ENCODE results near the gene AWAT2.
"Not testable (repeated sequence)": the region's sequence is repeated elsewhere in the genome, so short reads cannot be mapped to it uniquely, and the experiment has no call there.

Gene AWAT2

GRCh38 chrX:70001269-70001668, 48.5 kb downstream of the AWAT2 start:
- Histone ChIP-seq H2BK5ac (ENCODE audit: low read depth, low read length, poor library complexity, severe bottlenecking) (no peak overlapping the region), H4K91ac (ENCODE audit: low read length) (no peak overlapping the region), H3K9ac (ENCODE audit: low read length) (no peak overlapping the region), H3K18ac (ENCODE audit: low read depth in 1 of 2, low read length in 2 of 2) (no peak overlapping the region), H2BK15ac (ENCODE audit: low read depth, poor library complexity, severe bottlenecking) (no peak overlapping the region), H2AK5ac (ENCODE audit: low read length, severe bottlenecking) (no peak overlapping the region), H3K14ac (ENCODE audit: low read length in 2 of 2) (no peak overlapping the region), H3K27ac (ENCODE audit: low read length, poor library complexity, severe bottlenecking) (no peak overlapping the region), H3K4ac (ENCODE audit: low read depth in 1 of 2, low read length in 2 of 2) (no peak overlapping the region), H3K9me3 (ENCODE audit: control insufficient read depth, low read length) (no peaks in the 10 kb centered on the region), H4K8ac (ENCODE audit: low read length) (no peak overlapping the region), H2AFZ (ENCODE audit: low read depth, low read length) (no peak overlapping the region), H3K4me1 (ENCODE audit: control insufficient read depth, insufficient read depth, low read depth, low read length) (no peaks in the 10 kb centered on the region), H3K36me3 (ENCODE audit: control insufficient read depth in 1 of 2, insufficient read depth in 2 of 2, low read depth in 1 of 2, low read length in 2 of 2) (no peaks in the 10 kb centered on the region), H2BK120ac (ENCODE audit: low read depth, low read length) (no peak overlapping the region), H3K23ac (ENCODE audit: low read length in 2 of 2) (no peak overlapping the region), H3K4me3 (ENCODE audit: insufficient read depth in 1 of 2, low read depth in 1 of 2, low read length in 2 of 2) (no peak overlapping the region), H3K4me2 (ENCODE audit: low read length, poor library complexity, severe bottlenecking) (no peak overlapping the region), H3K27me3 (ENCODE audit: control insufficient read depth in 1 of 2, insufficient read depth in 1 of 2, low read length in 2 of 2) (peaks cover 0 to 31% of the 10 kb centered on the region in 2 experiments), H3K79me1 (replicated peaks; ENCODE audit: low read length, poor library complexity, severe bottlenecking) (no peaks in the 10 kb centered on the region), H2BK12ac (ENCODE audit: low read length in 2 of 2) (no peak overlapping the region)
- WGBS: 95% methylated on average over 1 of the region's 2 CpGs
- DNase-seq: no peak

- not testable (repeated sequence) for H3K27ac ChIP-seq (ENCODE audit: low read length, poor library complexity, severe bottlenecking); H2AK5ac ChIP-seq (ENCODE audit: low read length, severe bottlenecking); H3K14ac ChIP-seq (ENCODE audit: low read length in 2 of 2); H3K79me1 ChIP-seq (replicated peaks; ENCODE audit: low read length, poor library complexity, severe bottlenecking); H2BK12ac ChIP-seq (ENCODE audit: low read length in 2 of 2); H2BK5ac ChIP-seq (ENCODE audit: low read depth, low read length, poor library complexity, severe bottlenecking); H3K4me3 ChIP-seq (ENCODE audit: insufficient read depth in 1 of 2, low read depth in 1 of 2, low read length in 2 of 2); H3K4me1 ChIP-seq (ENCODE audit: control insufficient read depth, insufficient read depth, low read depth, low read length); H2AFZ ChIP-seq (ENCODE audit: low read depth, low read length); H2BK15ac ChIP-seq (ENCODE audit: low read depth, poor library complexity, severe bottlenecking); H3K18ac ChIP-seq (ENCODE audit: low read depth in 1 of 2, low read length in 2 of 2); H3K36me3 ChIP-seq (ENCODE audit: control insufficient read depth in 1 of 2, insufficient read depth in 2 of 2, low read depth in 1 of 2, low read length in 2 of 2); H3K23ac ChIP-seq (ENCODE audit: low read length in 2 of 2); H3K4ac ChIP-seq (ENCODE audit: low read depth in 1 of 2, low read length in 2 of 2); H3K9ac ChIP-seq (ENCODE audit: low read length); H4K91ac ChIP-seq (ENCODE audit: low read length); DNase-seq; H4K8ac ChIP-seq (ENCODE audit: low read length); H3K4me2 ChIP-seq (ENCODE audit: low read length, poor library complexity, severe bottlenecking); H2BK120ac ChIP-seq (ENCODE audit: low read depth, low read length); H3K9me3 ChIP-seq (ENCODE audit: control insufficient read depth, low read length)
- peaks cover 0 to 41% of the 10 kb centered on the region in 2 experiments for H3K27me3 ChIP-seq (ENCODE audit: control insufficient read depth in 1 of 2, insufficient read depth in 1 of 2, low read length in 2 of 2)
These were observed 51.4 kb downstream of the AWAT2 start for GRCh38 chrX:69998299-69998698.

- no peak overlapping the region for H2AK5ac ChIP-seq (ENCODE audit: low read length, severe bottlenecking)
- H4K91ac ChIP-seq (ENCODE audit: low read length): no peak overlapping the region
- no peak for DNase-seq
- no peak overlapping the region for H2AFZ ChIP-seq (ENCODE audit: low read depth, low read length)
- H3K27ac ChIP-seq (ENCODE audit: low read length, poor library complexity, severe bottlenecking): no peak overlapping the region
- H3K14ac ChIP-seq (ENCODE audit: low read length in 2 of 2): no peak overlapping the region
- H4K8ac ChIP-seq (ENCODE audit: low read length): no peak overlapping the region
- no peak overlapping the region for H3K23ac ChIP-seq (ENCODE audit: low read length in 2 of 2)
- no peak overlapping the region for H2BK12ac ChIP-seq (ENCODE audit: low read length in 2 of 2)
- no peaks in the 10 kb centered on the region for H3K4me1 ChIP-seq (ENCODE audit: control insufficient read depth, insufficient read depth, low read depth, low read length)
- H3K18ac ChIP-seq (ENCODE audit: low read depth in 1 of 2, low read length in 2 of 2): no peak overlapping the region
- H2BK15ac ChIP-seq (ENCODE audit: low read depth, poor library complexity, severe bottlenecking): no peak overlapping the region
- no peak overlapping the region for H2BK120ac ChIP-seq (ENCODE audit: low read depth, low read length)
- H3K9ac ChIP-seq (ENCODE audit: low read length): no peak overlapping the region
- H2BK5ac ChIP-seq (ENCODE audit: low read depth, low read length, poor library complexity, severe bottlenecking): no peak overlapping the region
- H3K4me2 ChIP-seq (ENCODE audit: low read length, poor library complexity, severe bottlenecking): no peak overlapping the region
- no peaks in the 10 kb centered on the region for H3K79me1 ChIP-seq (replicated peaks; ENCODE audit: low read length, poor library complexity, severe bottlenecking)
- H3K27me3 ChIP-seq (ENCODE audit: control insufficient read depth in 1 of 2, insufficient read depth in 1 of 2, low read length in 2 of 2): peaks cover 0 to 40% of the 10 kb centered on the region in 2 experiments
- no peaks in the 10 kb centered on the region for H3K9me3 ChIP-seq (ENCODE audit: control insufficient read depth, low read length)
- H3K36me3 ChIP-seq (ENCODE audit: control insufficient read depth in 1 of 2, insufficient read depth in 2 of 2, low read depth in 1 of 2, low read length in 2 of 2): no peaks in the 10 kb centered on the region
- H3K4ac ChIP-seq (ENCODE audit: low read depth in 1 of 2, low read length in 2 of 2): no peak overlapping the region
- no peak overlapping the region for H3K4me3 ChIP-seq (ENCODE audit: insufficient read depth in 1 of 2, low read depth in 1 of 2, low read length in 2 of 2)
These were observed 53.6 kb downstream of the AWAT2 start for GRCh38 chrX:69996113-69996468.

GRCh38 chrX:69995362-69996112, 54.2 kb downstream of the AWAT2 start:
- H3K27ac ChIP-seq (ENCODE audit: low read length, poor library complexity, severe bottlenecking): no peak overlapping the region
- no peak overlapping the region for H4K91ac ChIP-seq (ENCODE audit: low read length)
- no peak overlapping the region for H2BK12ac ChIP-seq (ENCODE audit: low read length in 2 of 2)
- no peak overlapping the region for H2BK15ac ChIP-seq (ENCODE audit: low read depth, poor library complexity, severe bottlenecking)
- no peak overlapping the region for H3K4me2 ChIP-seq (ENCODE audit: low read length, poor library complexity, severe bottlenecking)
- H3K9me3 ChIP-seq (ENCODE audit: control insufficient read depth, low read length): no peaks in the 10 kb centered on the region
- no peaks in the 10 kb centered on the region for H3K36me3 ChIP-seq (ENCODE audit: control insufficient read depth in 1 of 2, insufficient read depth in 2 of 2, low read depth in 1 of 2, low read length in 2 of 2)
- H2BK5ac ChIP-seq (ENCODE audit: low read depth, low read length, poor library complexity, severe bottlenecking): no peak overlapping the region
- no peak overlapping the region for H3K23ac ChIP-seq (ENCODE audit: low read length in 2 of 2)
- no peaks in the 10 kb centered on the region for H3K4me1 ChIP-seq (ENCODE audit: control insufficient read depth, insufficient read depth, low read depth, low read length)
- DNase-seq: no peak
- no peak overlapping the region for H3K9ac ChIP-seq (ENCODE audit: low read length)
- no peak overlapping the region for H3K18ac ChIP-seq (ENCODE audit: low read depth in 1 of 2, low read length in 2 of 2)
- no peak overlapping the region for H2AFZ ChIP-seq (ENCODE audit: low read depth, low read length)
- peaks cover 0 to 36% of the 10 kb centered on the region in 2 experiments for H3K27me3 ChIP-seq (ENCODE audit: control insufficient read depth in 1 of 2, insufficient read depth in 1 of 2, low read length in 2 of 2)
- H2BK120ac ChIP-seq (ENCODE audit: low read depth, low read length): no peak overlapping the region
- no peak overlapping the region for H3K14ac ChIP-seq (ENCODE audit: low read length in 2 of 2)
- H4K8ac ChIP-seq (ENCODE audit: low read length): no peak overlapping the region
- H3K4me3 ChIP-seq (ENCODE audit: insufficient read depth in 1 of 2, low read depth in 1 of 2, low read length in 2 of 2): no peak overlapping the region
- H2AK5ac ChIP-seq (ENCODE audit: low read length, severe bottlenecking): no peak overlapping the region
- H3K79me1 ChIP-seq (replicated peaks; ENCODE audit: low read length, poor library complexity, severe bottlenecking): no peaks in the 10 kb centered on the region
- WGBS: 100% methylated on average over 1 of the region's 2 CpGs
- no peak overlapping the region for H3K4ac ChIP-seq (ENCODE audit: low read depth in 1 of 2, low read length in 2 of 2)

All from mesenchymal stem cell (in vitro differentiated cells and primary cell).